ENCODE measurements around the gene NUCKS1.

- TF ChIP-seq POLR2A (IDR thresholded peaks at IDR 0.05): no peak
- no peak for TF ChIP-seq CTCF (IDR thresholded peaks at IDR 0.05)
- TF ChIP-seq EP300 (IDR thresholded peaks at IDR 0.05): no peak
- no peak for TF ChIP-seq POLR2AphosphoS5 (IDR thresholded peaks at IDR 0.05)
Observed at GRCh38 chr1:205681364-205681763, 68.6 kb downstream of the NUCKS1 start.
